ENCODE data around the gene AK8.

- TF ChIP-seq CTCF (IDR thresholded peaks at IDR 0.05; ENCODE audit: poor library complexity) (no peak), EZH2phosphoT487 (IDR thresholded peaks at IDR 0.05; ENCODE audit: low read depth, severe bottlenecking, unreplicated experiment) (no peak), EZH2 (IDR thresholded peaks at IDR 0.05; ENCODE audit: borderline replicate concordance) (no peak)
Measured at GRCh38 chr9:132834343-132834742, 43.7 kb downstream of the AK8 start.
